ENCODE data around the gene PDE7B. TPM values are rescaled to one million over a fixed set of nuclear protein-coding genes. Genes with fewer than 3 reads are reported as not detected.

The PDE7B gene
- total and polyA plus RNA-seq, 2 of the 13 experiments (the other 11 are each of a cell fraction or from before 2014, with no cell fraction given): not detected

DNA sequence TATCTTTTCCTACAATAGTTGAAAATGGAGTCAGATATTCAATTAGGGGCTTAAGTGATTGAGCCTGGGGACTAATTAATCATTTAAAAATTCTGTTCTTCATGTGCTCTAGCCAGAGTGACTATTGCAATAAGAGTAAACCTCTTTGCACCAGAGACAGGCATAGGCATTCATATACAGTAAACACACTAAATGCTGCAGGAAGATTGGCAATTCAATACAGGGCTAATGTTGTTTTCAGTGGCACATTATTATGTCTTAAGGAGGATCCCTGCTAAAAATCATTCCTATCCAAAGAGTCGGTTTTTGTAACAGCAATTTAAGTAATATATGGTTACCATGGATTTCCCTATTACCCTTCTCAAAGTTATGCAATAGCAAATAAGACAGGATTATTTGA, 1.2 kb downstream of the PDE7B start:
- DNase-seq (ENCODE audit: low spot score): no peak
- in situ Hi-C loops (cut with HindIII; ENCODE audit: extremely low pct_ligation_motif_present, low pct_unique_long_range_greater_than_20kb) (no loop called here), intact Hi-C loops (cut with micrococcal nuclease; ENCODE audit: unreplicated experiment) (no loop called here)
- no peak overlapping the region for H3K9ac ChIP-seq (ENCODE audit: insufficient read depth, low read depth, low read length)
- no peaks in the 10 kb centered on the region for H3K27me3 ChIP-seq (ENCODE audit: control insufficient read depth in 1 of 2, insufficient read depth in 2 of 2, low read length in 2 of 2)
- TF ChIP-seq, protein P1, sequence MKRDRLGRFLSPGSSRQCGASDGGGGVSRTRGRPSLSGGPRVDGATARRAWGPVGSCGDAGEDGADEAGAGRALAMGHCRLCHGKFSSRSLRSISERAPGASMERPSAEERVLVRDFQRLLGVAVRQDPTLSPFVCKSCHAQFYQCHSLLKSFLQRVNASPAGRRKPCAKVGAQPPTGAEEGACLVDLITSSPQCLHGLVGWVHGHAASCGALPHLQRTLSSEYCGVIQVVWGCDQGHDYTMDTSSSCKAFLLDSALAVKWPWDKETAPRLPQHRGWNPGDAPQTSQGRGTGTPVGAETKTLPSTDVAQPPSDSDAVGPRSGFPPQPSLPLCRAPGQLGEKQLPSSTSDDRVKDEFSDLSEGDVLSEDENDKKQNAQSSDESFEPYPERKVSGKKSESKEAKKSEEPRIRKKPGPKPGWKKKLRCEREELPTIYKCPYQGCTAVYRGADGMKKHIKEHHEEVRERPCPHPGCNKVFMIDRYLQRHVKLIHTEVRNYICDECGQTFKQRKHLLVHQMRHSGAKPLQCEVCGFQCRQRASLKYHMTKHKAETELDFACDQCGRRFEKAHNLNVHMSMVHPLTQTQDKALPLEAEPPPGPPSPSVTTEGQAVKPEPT (CRISPR knock-in tag; IDR thresholded peaks at IDR 0.05; ENCODE audit: low read depth): no peak
- peak; percentile 18; the same call in 1 of the 2 replicates for TF ChIP-seq CEBPB (IDR thresholded peaks at IDR 0.05; ENCODE audit: borderline replicate concordance, low read depth, low read length)
- TF ChIP-seq, protein P2, sequence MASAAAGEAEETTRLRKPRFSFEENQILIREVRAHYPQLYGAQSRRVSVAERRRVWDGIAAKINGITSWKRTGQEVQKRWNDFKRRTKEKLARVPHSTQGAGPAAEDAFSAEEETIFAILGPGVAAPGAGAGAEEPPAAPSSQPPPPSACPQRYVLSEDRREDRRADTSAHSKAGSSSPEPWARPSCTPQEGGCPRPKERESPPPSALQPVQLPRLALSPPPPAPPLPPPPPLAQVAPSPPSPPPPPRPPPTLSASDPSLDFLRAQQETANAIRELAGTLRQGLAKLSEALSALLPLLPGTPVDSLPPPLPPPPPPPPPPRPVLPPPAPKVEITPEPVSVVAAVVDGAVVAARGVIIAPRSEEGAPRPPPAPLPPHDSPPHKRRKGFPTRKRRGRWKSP (CRISPR knock-in tag; IDR thresholded peaks at IDR 0.05): no peak
- CTCF ChIA-PET (ENCODE audit: low intra/inter-chr PET ratio, low total read pairs): no interaction called here
- no peak overlapping the region for H3K4me3 ChIP-seq (replicated peaks in 1 of 3; ENCODE audit: insufficient read depth in 1 of 3, low read depth in 2 of 3, low read length in 3 of 3)
- no peak for FAIRE-seq
- no peak overlapping the region for H2AFZ ChIP-seq (ENCODE audit: low read length)
- H3K79me2 ChIP-seq (ENCODE audit: insufficient read depth, low read length): no peaks in the 10 kb centered on the region
- POLR2A ChIA-PET: no interaction called here
- H3K4me1 ChIP-seq (ENCODE audit: insufficient read depth, low read length): no peaks in the 10 kb centered on the region
- ATAC-seq: no peak
- WGBS (ENCODE audit: low lambda C conversion rate): 0% methylated on average over 1 of the region's 1 CpG
- no peaks in the 10 kb centered on the region for H3K9me3 ChIP-seq (ENCODE audit: low read length)
- no peak overlapping the region for H3K27ac ChIP-seq (ENCODE audit: extremely low read length, insufficient read depth, low read length)
- BruUV-seq (replicated peaks): no TSS peak
- H3K36me3 ChIP-seq (replicated peaks in 1 of 2; ENCODE audit: control insufficient read depth in 1 of 2, insufficient read depth in 2 of 2, low read length in 2 of 2): no peaks in the 10 kb centered on the region
- no peaks in the 10 kb centered on the region for H4K20me1 ChIP-seq (ENCODE audit: insufficient read depth, low read length)
- no peak overlapping the region for H3K4me2 ChIP-seq (ENCODE audit: low read depth, low read length)

DNA sequence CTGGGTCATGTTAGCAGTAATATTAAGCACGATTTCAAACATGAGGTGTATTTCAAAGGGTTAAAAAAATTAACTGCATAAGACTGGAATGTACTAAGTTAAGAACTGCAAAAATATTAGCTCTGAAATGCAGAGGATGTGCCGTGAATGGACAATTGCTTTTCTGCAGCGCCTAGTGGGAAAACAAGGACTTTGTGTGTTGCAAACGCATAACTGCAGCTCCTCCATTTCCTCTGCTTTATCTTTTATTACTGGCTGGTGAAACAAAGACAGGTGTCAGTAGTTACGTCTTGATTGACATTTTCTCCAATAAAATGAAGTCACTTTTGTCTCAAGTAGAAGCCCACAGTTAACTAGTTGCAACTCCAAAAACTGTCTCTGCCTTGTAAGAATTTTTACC, 1.7 kb downstream of the PDE7B start:
- Histone ChIP-seq H3K4me2 (ENCODE audit: low read depth, low read length) (no peak overlapping the region), H3K9ac (ENCODE audit: insufficient read depth, low read depth, low read length) (no peak overlapping the region), H3K27me3 (ENCODE audit: control insufficient read depth in 1 of 2, insufficient read depth in 2 of 2, low read length in 2 of 2) (no peaks in the 10 kb centered on the region), H4K20me1 (ENCODE audit: insufficient read depth, low read length) (no peaks in the 10 kb centered on the region), H3K27ac (ENCODE audit: extremely low read length, insufficient read depth, low read length) (no peak overlapping the region), H3K4me3 (replicated peaks in 1 of 3; ENCODE audit: insufficient read depth in 1 of 3, low read depth in 2 of 3, low read length in 3 of 3) (no peak overlapping the region), H3K4me1 (ENCODE audit: insufficient read depth, low read length) (no peaks in the 10 kb centered on the region), H2AFZ (ENCODE audit: low read length) (no peak overlapping the region), H3K79me2 (ENCODE audit: insufficient read depth, low read length) (no peaks in the 10 kb centered on the region), H3K9me3 (ENCODE audit: low read length) (no peaks in the 10 kb centered on the region), H3K36me3 (replicated peaks in 1 of 2; ENCODE audit: control insufficient read depth in 1 of 2, insufficient read depth in 2 of 2, low read length in 2 of 2) (no peaks in the 10 kb centered on the region)
- ChIA-PET POLR2A (no interaction called here), CTCF (ENCODE audit: low intra/inter-chr PET ratio, low total read pairs) (no interaction called here)
- FAIRE-seq (no peak), DNase-seq (ENCODE audit: low spot score) (no peak), ATAC-seq (no peak)
- in situ Hi-C loops (cut with HindIII; ENCODE audit: extremely low pct_ligation_motif_present, low pct_unique_long_range_greater_than_20kb) (no loop called here), intact Hi-C loops (cut with micrococcal nuclease; ENCODE audit: unreplicated experiment) (no loop called here)
- WGBS (ENCODE audit: low lambda C conversion rate): 16% methylated on average over 5 of the region's 5 CpGs
- no TSS peak for BruUV-seq (replicated peaks)
- no peak for TF ChIP-seq SSRP1 (CRISPR knock-in tag; IDR thresholded peaks at IDR 0.05)
- TF ChIP-seq ZNF253 (CRISPR knock-in tag; IDR thresholded peaks at IDR 0.05; ENCODE audit: borderline replicate concordance): no peak
- no peak for TF ChIP-seq KLF12 (CRISPR knock-in tag; IDR thresholded peaks at IDR 0.05; ENCODE audit: borderline replicate concordance)
- TF ChIP-seq ZFP82 (CRISPR knock-in tag; IDR thresholded peaks at IDR 0.05; ENCODE audit: borderline replicate concordance): no peak
- TF ChIP-seq ZBTB7B (CRISPR knock-in tag; IDR thresholded peaks at IDR 0.05): no peak
- TF ChIP-seq, protein P3, sequence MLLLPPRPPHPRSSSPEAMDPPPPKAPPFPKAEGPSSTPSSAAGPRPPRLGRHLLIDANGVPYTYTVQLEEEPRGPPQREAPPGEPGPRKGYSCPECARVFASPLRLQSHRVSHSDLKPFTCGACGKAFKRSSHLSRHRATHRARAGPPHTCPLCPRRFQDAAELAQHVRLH (CRISPR knock-in tag; IDR thresholded peaks at IDR 0.05; ENCODE audit: borderline replicate concordance, low read depth): no peak
- TF ChIP-seq, protein P4, sequence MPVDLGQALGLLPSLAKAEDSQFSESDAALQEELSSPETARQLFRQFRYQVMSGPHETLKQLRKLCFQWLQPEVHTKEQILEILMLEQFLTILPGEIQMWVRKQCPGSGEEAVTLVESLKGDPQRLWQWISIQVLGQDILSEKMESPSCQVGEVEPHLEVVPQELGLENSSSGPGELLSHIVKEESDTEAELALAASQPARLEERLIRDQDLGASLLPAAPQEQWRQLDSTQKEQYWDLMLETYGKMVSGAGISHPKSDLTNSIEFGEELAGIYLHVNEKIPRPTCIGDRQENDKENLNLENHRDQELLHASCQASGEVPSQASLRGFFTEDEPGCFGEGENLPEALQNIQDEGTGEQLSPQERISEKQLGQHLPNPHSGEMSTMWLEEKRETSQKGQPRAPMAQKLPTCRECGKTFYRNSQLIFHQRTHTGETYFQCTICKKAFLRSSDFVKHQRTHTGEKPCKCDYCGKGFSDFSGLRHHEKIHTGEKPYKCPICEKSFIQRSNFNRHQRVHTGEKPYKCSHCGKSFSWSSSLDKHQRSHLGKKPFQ (CRISPR knock-in tag; IDR thresholded peaks at IDR 0.05; ENCODE audit: insufficient replicate concordance): no peak
- TF ChIP-seq SRSF9 (IDR thresholded peaks at IDR 0.05; ENCODE audit: borderline replicate concordance, insufficient read depth, low read depth, low read length, poor library complexity, severe bottlenecking): no peak
- TF ChIP-seq, protein P5, sequence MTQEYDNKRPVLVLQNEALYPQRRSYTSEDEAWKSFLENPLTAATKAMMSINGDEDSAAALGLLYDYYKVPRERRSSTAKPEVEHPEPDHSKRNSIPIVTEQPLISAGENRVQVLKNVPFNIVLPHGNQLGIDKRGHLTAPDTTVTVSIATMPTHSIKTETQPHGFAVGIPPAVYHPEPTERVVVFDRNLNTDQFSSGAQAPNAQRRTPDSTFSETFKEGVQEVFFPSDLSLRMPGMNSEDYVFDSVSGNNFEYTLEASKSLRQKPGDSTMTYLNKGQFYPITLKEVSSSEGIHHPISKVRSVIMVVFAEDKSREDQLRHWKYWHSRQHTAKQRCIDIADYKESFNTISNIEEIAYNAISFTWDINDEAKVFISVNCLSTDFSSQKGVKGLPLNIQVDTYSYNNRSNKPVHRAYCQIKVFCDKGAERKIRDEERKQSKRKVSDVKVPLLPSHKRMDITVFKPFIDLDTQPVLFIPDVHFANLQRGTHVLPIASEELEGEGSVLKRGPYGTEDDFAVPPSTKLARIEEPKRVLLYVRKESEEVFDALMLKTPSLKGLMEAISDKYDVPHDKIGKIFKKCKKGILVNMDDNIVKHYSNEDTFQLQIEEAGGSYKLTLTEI (CRISPR knock-in tag; conservative IDR thresholded peaks at IDR 0.05): no peak
